NCI-H2107 treated with DMSO at 0.1 percent for 48 hours (cell line): ENCODE results near the gene OR6Y1.

ENCODE experiments used
- DNase-seq: peaks from one replicate; lab custom pipeline; 2025; ENCODE audit not compliant: unreplicated experiment; lab: John Stamatoyannopoulos, UW

OR6Y1 gene

GRCh38 chr1:158554352-158554751 lies at the start of gene OR6Y1:
Gene OR6Y1 (minus strand): TSS chr1:158554405. CDS start chr1:158548105, 6,300 bp downstream.
- DNase-seq, result no peak

- no peak for DNase-seq
Measured at GRCh38 chr1:158600735-158601134, 46.5 kb upstream of the OR6Y1 start.

- no peak for DNase-seq
Measured at GRCh38 chr1:158586942-158587341, 32.7 kb upstream of the OR6Y1 start.

- DNase-seq, result no peak
Measured at GRCh38 chr1:158583962-158584361, 29.8 kb upstream of the OR6Y1 start.

GRCh38 chr1:158579733-158580132 lies 25.5 kb upstream of the OR6Y1 start, which contains the start of gene OR10X1:
Gene OR10X1 (minus strand): TSS chr1:158579899. CDS start chr1:158579899, 0 bp downstream.
- DNase-seq, result no peak

- no peak for DNase-seq
Measured at GRCh38 chr1:158577561-158577960, 23.4 kb upstream of the OR6Y1 start.

- no peak for DNase-seq
Measured at GRCh38 chr1:158572226-158572625, 18.0 kb upstream of the OR6Y1 start.

- no peak for DNase-seq
Measured at GRCh38 chr1:158570480-158570879, 16.3 kb upstream of the OR6Y1 start, which contains the start of gene OR6P1. Gene OR6P1 (minus strand): TSS chr1:158570580. CDS start chr1:158563604, 6,976 bp downstream.

- DNase-seq, result no peak
Measured at GRCh38 chr1:158564608-158565007, 10.4 kb upstream of the OR6Y1 start.

GRCh38 chr1:158563853-158564252 lies 9.6 kb upstream of the OR6Y1 start:
- DNase-seq, result no peak

GRCh38 chr1:158559696-158560095 lies 5.5 kb upstream of the OR6Y1 start:
- DNase-seq, result no peak

GRCh38 chr1:158552296-158552695 lies 1.9 kb downstream of the OR6Y1 start:
- DNase-seq, result no peak

- no peak for DNase-seq
Measured at GRCh38 chr1:158547533-158547932, 6.7 kb downstream of the OR6Y1 start.

GRCh38 chr1:158537609-158538008 lies 16.6 kb downstream of the OR6Y1 start:
- no peak for DNase-seq

GRCh38 chr1:158534496-158534895 lies 19.7 kb downstream of the OR6Y1 start:
- DNase-seq, result no peak

GRCh38 chr1:158527190-158527815 lies 26.9 kb downstream of the OR6Y1 start:
- peak; percentile 14 for DNase-seq

- DNase-seq, result no peak
Measured at GRCh38 chr1:158521666-158522058, 32.5 kb downstream of the OR6Y1 start.

- DNase-seq, result no peak
Measured at GRCh38 chr1:158520955-158521665, 33.1 kb downstream of the OR6Y1 start.

GRCh38 chr1:158520021-158520420 lies 34.2 kb downstream of the OR6Y1 start:
- no peak for DNase-seq

- DNase-seq, result no peak
Measured at GRCh38 chr1:158516966-158517365, 37.2 kb downstream of the OR6Y1 start.

GRCh38 chr1:158509471-158510156 lies 44.6 kb downstream of the OR6Y1 start:
- DNase-seq, result no peak

- no peak for DNase-seq
Measured at GRCh38 chr1:158507511-158507910, 46.7 kb downstream of the OR6Y1 start.
